PC-3 (cell line): ENCODE data around the gene THSD7A. TPM values are rescaled to one million over a fixed set of nuclear protein-coding genes. Genes with fewer than 3 reads are reported as not detected.
A peak's percentile ranks its signal among the peaks of the same experiment; 100 is the strongest.

Experiments
- ATAC-seq: fragments of 200-7000 bp; cut with Tn5 transposase; 2 replicates; pipeline ENCODE4 v1.9.1; 2020; ENCODE audit warnings: mild to moderate bottlenecking, moderate library complexity
- BruUV-seq: library from RNA; stranded (reverse); fragments of 400-500 nt; replicated peaks from 2 replicates; lab custom pipeline; 2021; lab: Mats Ljungman, UMichigan
- CTCF ChIA-PET: fragments of 300-600 bp; sonication (Branson Sonifier 250); formaldehyde crosslinking; loops from one replicate; lab custom pipeline; 2022; ENCODE audit warnings: antibody characterized with exemption; lab: Charles Lee
- POLR2A ChIA-PET: fragments of 300-600 bp; sonication (Branson Sonifier 250); formaldehyde crosslinking; loops from one replicate; lab custom pipeline; 2022; ENCODE audit warnings: antibody characterized with exemption; ENCODE audit not compliant: unreplicated experiment; lab: Charles Lee
- DNase-seq: peaks from one replicate; pipeline ENCODE4 v3.0.0-alpha.2; 2015
- H2AFZ ChIP-seq: fragments of 300-600 bp; sonication (generic); 2 replicates; pipeline ENCODE4 v1.6.0; 2016; ENCODE audit warnings: antibody characterized with exemption, low read length
- H3F3A ChIP-seq: fragments of 300-600 bp; sonication (generic); one replicate; pipeline ENCODE4 v1.6.0; 2017; ENCODE audit warnings: antibody characterized with exemption, low read length, control low read depth, mild to moderate bottlenecking; ENCODE audit not compliant: unreplicated experiment
- H3K27ac ChIP-seq: fragments of 300-600 bp; sonication (generic); 2 replicates; pipeline ENCODE4 v1.5.1; 2016; ENCODE audit warnings: mild to moderate bottlenecking, low read length
- H3K27me3 ChIP-seq: fragments of 300-600 bp; sonication (generic); 2 replicates; pipeline ENCODE4 v1.6.1; 2016; ENCODE audit warnings: low read length, mixed read lengths
- H3K36me3 ChIP-seq: fragments of 300-600 bp; sonication (generic); 2 replicates; pipeline ENCODE4 v1.6.1; 2016; ENCODE audit warnings: low read depth, mixed run types, low read length, mixed read lengths
- H3K4me1 ChIP-seq: fragments of 300-600 bp; sonication (generic); 2 replicates; pipeline ENCODE4 v1.5.1; 2016; ENCODE audit warnings: low read length; ENCODE audit not compliant: insufficient read depth
- H3K4me2 ChIP-seq: fragments of 300-600 bp; sonication (generic); 2 replicates; pipeline ENCODE4 v1.6.0; 2016; ENCODE audit warnings: low read length
- H3K4me3 ChIP-seq: fragments of 300-600 bp; sonication (generic); 2 replicates; pipeline ENCODE4 v1.5.1; 2016; ENCODE audit warnings: mild to moderate bottlenecking, low read length, mixed read lengths
- H3K79me2 ChIP-seq: fragments of 300-600 bp; sonication (generic); 2 replicates; pipeline ENCODE4 v1.6.1; 2017; ENCODE audit warnings: low read length, mixed read lengths
- H3K9ac ChIP-seq: fragments of 300-600 bp; sonication (generic); 2 replicates; pipeline ENCODE4 v1.6.0; 2016; ENCODE audit warnings: mild to moderate bottlenecking, low read length
- H3K9me2 ChIP-seq: fragments of 300-600 bp; sonication (generic); replicated peaks from 2 replicates; pipeline ENCODE4 v1.6.1; 2016; ENCODE audit warnings: mixed run types, low read length, mixed read lengths
- H3K9me3 ChIP-seq: fragments of 300-600 bp; sonication (generic); 2 replicates; pipeline ENCODE4 v1.6.1; 2016; ENCODE audit warnings: low read length, mixed read lengths
- H4K20me1 ChIP-seq: fragments of 300-600 bp; sonication (generic); 2 replicates; pipeline ENCODE4 v1.6.1; 2016; ENCODE audit warnings: low read length, mixed read lengths
- EZH2 ChIP-seq: fragments of 300-600 bp; sonication (generic); IDR thresholded peaks from one replicate; pipeline ENCODE4 v1.6.1; 2017; ENCODE audit warnings: antibody characterized with exemption, mild to moderate bottlenecking, low read length; ENCODE audit not compliant: unreplicated experiment
- EZH2phosphoT487 ChIP-seq: fragments of 300-600 bp; sonication (generic); IDR thresholded peaks from 2 replicates; pipeline ENCODE4 v1.6.1; 2018; ENCODE audit warnings: mild to moderate bottlenecking, antibody characterized with exemption, low read length, borderline replicate concordance
- intact Hi-C: fragments of 100-400 bp; cut with micrococcal nuclease; formaldehyde crosslinking; loops from 2 replicates; pipeline ENCODE4 v1.9.0; 2023
- total RNA-seq: library from RNA; depleted of rRNA; stranded (reverse); fragments of >200 nt; gene quantifications from 2 replicates; pipeline ENCODE4 v1.2.3, GENCODE V29; 2014
- TF ChIP-seq, protein P1 (sequence below): fragments of 300-600 bp; sonication (generic); conservative IDR thresholded peaks from 2 replicates; pipeline ENCODE4 v1.5.1; 2017; ENCODE audit warnings: antibody characterized with exemption, low read depth, mild to moderate bottlenecking, low read length

Gene THSD7A
- total RNA-seq, 1 experiment from 2014 or later: 0.04 TPM

DNA sequence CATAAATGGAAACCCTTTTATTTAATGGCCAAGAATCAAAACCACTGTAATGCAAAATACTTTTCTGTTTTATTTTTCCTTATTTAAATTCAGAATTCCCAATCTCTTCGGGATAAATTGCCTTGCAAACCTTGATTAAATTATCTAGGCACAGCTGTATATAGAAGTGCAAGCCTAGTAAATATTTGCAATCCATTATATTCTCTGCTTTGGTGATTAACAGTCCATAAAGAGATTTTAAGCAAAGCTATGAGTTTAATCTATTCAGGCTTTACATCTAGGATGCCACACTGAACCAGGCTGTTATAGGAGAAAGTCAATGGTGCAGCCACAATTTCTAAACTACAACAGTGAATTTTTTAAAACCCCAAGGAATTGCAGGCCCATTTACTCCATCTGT is 43.6 kb upstream of the THSD7A start:
- no peaks in the 10 kb centered on the region for H4K20me1 ChIP-seq
- POLR2A ChIA-PET: no interaction called here

DNA sequence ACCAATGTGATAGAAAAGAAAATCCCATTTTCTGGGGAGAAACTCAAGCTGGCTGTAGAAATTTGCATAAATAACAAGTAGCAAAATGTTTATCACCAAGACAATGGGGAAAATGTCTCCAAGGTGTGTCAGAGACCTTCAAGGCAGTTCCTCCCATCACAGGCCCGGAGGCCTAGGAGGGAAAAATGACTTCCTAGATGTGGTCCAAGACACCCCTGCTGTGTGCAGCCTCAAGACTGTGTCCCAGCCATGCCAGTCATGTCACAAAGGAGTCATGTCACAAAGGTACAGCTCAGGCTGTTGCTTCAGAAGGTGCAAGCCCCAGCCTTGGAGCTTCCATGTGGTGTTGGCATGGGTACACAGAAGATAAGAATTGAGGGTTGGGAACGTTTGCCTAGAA is 33.7 kb upstream of the THSD7A start:
- Histone ChIP-seq H3K4me3 (no peak overlapping the region), H3K9ac (no peak overlapping the region), H4K20me1 (no peaks in the 10 kb centered on the region), H3K79me2 (no peaks in the 10 kb centered on the region), H3K27me3 (no peaks in the 10 kb centered on the region), H2AFZ (no peak overlapping the region), H3K9me3 (no peaks in the 10 kb centered on the region), H3K9me2 (no peaks in the 10 kb centered on the region), H3K4me1 (no peaks in the 10 kb centered on the region), H3K27ac (no peak overlapping the region), H3F3A (no peaks in the 10 kb centered on the region), H3K36me3 (no peaks in the 10 kb centered on the region), H3K4me2 (no peak overlapping the region)
- no peak for ATAC-seq
- no peak for TF ChIP-seq EZH2phosphoT487
- BruUV-seq: no TSS peak
- DNase-seq: no peak
- intact Hi-C loops: no loop called here
- ChIA-PET CTCF (no interaction called here), POLR2A (no interaction called here)

More for the DNA sequence above, 43.6 kb upstream of the THSD7A start:
- Histone ChIP-seq H3K9me3 (no peaks in the 10 kb centered on the region), H3K27me3 (no peaks in the 10 kb centered on the region), H3K4me3 (no peak overlapping the region), H3K4me2 (no peak overlapping the region), H3K27ac (no peak overlapping the region), H3F3A (no peaks in the 10 kb centered on the region), H3K9ac (no peak overlapping the region), H2AFZ (no peak overlapping the region), H3K9me2 (no peaks in the 10 kb centered on the region), H3K79me2 (no peaks in the 10 kb centered on the region), H3K4me1 (no peaks in the 10 kb centered on the region), H3K36me3 (no peaks in the 10 kb centered on the region)
- BruUV-seq: no TSS peak
- ATAC-seq: no peak
- intact Hi-C loops: no loop called here
- CTCF ChIA-PET: no interaction called here
- no peak for DNase-seq
- TF ChIP-seq, protein P1, sequence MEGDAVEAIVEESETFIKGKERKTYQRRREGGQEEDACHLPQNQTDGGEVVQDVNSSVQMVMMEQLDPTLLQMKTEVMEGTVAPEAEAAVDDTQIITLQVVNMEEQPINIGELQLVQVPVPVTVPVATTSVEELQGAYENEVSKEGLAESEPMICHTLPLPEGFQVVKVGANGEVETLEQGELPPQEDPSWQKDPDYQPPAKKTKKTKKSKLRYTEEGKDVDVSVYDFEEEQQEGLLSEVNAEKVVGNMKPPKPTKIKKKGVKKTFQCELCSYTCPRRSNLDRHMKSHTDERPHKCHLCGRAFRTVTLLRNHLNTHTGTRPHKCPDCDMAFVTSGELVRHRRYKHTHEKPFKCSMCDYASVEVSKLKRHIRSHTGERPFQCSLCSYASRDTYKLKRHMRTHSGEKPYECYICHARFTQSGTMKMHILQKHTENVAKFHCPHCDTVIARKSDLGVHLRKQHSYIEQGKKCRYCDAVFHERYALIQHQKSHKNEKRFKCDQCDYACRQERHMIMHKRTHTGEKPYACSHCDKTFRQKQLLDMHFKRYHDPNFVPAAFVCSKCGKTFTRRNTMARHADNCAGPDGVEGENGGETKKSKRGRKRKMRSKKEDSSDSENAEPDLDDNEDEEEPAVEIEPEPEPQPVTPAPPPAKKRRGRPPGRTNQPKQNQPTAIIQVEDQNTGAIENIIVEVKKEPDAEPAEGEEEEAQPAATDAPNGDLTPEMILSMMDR: no peak
- TF ChIP-seq EZH2phosphoT487 (no peak), EZH2 (no peak)

DNA sequence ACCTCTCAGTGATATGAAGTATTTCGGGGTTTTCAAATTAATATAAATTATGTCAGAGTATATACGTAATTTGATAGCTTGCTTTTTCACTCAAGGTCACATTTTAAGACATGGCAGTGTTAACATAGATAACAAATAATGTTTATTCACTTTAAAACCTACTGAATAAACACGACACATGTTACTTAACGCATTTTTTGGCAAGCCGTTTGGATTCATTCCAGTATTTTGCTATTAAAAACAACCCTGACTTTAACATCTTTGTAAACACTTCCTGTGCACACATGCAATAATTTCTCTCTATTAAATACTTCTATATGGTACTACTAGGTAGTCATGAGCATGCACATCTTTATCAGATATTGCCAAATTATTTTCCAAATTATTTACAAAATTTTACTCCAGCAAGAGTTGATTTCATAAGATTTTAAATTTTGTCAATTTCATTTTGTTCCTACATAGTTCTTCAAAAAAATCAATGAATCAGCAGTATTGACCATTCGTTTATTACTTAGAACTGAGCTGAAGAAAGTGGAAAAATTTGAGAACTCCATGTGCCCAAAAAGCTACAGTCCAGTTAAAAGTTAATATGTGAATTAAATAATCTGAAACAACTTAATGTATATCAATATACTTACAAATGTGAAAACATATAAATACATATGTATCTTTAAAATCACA is 26.8 kb upstream of the THSD7A start:
- TF ChIP-seq, protein P1: no peak
- no peak for TF ChIP-seq EZH2phosphoT487
- TF ChIP-seq EZH2: no peak
- ATAC-seq (peak; percentile 70), DNase-seq (peak; percentile 39)
- Histone ChIP-seq H3K36me3 (no peaks in the 10 kb centered on the region), H3K9ac (no peak overlapping the region), H3F3A (no peaks in the 10 kb centered on the region), H3K4me2 (no peak overlapping the region), H2AFZ (no peak overlapping the region), H3K9me2 (no peaks in the 10 kb centered on the region), H3K4me1 (no peaks in the 10 kb centered on the region), H3K9me3 (no peaks in the 10 kb centered on the region), H3K79me2 (no peaks in the 10 kb centered on the region), H3K4me3 (no peak overlapping the region), H3K27ac (no peak overlapping the region), H3K27me3 (no peaks in the 10 kb centered on the region), H4K20me1 (no peaks in the 10 kb centered on the region)
- no TSS peak for BruUV-seq
- ChIA-PET POLR2A (no interaction called here), CTCF (no interaction called here)
- intact Hi-C loops: no loop called here
